Vagina (tissue), 2 donors: ENCODE data around the gene KCNMB2. TPM values are rescaled to one million over a fixed set of nuclear protein-coding genes. Genes with fewer than 3 reads are reported as not detected.

Source experiments
- DNase-seq, 2 donors: peaks; one replicate each; pipeline ENCODE4 v3.0.0-alpha.2; 2017; ENCODE audit errors: extremely low spot score in 2 of 2
- H3K27ac ChIP-seq: fragments of 200-600 bp; sonication (generic); one replicate; pipeline ENCODE4 v1.5.1; 2019
- H3K27me3 ChIP-seq: fragments of 200-600 bp; sonication (generic); one replicate; pipeline ENCODE4 v1.5.1; 2019
- H3K36me3 ChIP-seq, 2 donors: fragments of 200-600 bp; sonication (generic); one replicate each; pipeline ENCODE4 v1.5.1; 2017 to 2019
- H3K4me1 ChIP-seq: fragments of 200-600 bp; sonication (generic); one replicate; pipeline ENCODE4 v1.5.1; 2019
- H3K4me3 ChIP-seq, 2 donors: fragments of 200-600 bp; sonication (generic); 1 replicate in 1 of 2; 2 replicates in 1 of 2; pipeline ENCODE4 v1.5.1; 2016 to 2019
- H3K9me3 ChIP-seq: fragments of 200-600 bp; sonication (generic); one replicate; pipeline ENCODE4 v1.5.1; 2019
- CTCF ChIP-seq, 3 experiments: fragments of 450-650 bp in 2 of 3; fragments of 200-600 bp in 1 of 3; sonication (generic) in 1 of 3; IDR thresholded peaks; one replicate each; pipeline ENCODE4 v1.5.1; 2017 to 2019; ENCODE audit warnings: antibody characterized with exemption in 3 of 3, mild to moderate bottlenecking in 2 of 3, moderate library complexity in 2 of 3
- POLR2A ChIP-seq, 2 donors: fragments of 450-650 bp; IDR thresholded peaks; one replicate each; pipeline ENCODE4 v1.6.1; 2017; ENCODE audit warnings: antibody characterized with exemption in 2 of 2, mild to moderate bottlenecking in 2 of 2, moderate library complexity in 2 of 2
- POLR2AphosphoS5 ChIP-seq, 2 donors: sonication (generic); formaldehyde crosslinking; IDR thresholded peaks; one replicate each; pipeline ENCODE4 v1.9.0; 2017; ENCODE audit warnings: antibody characterized with exemption in 2 of 2, mild to moderate bottlenecking in 2 of 2, low read depth in 1 of 2; ENCODE audit not compliant: insufficient read depth in 1 of 2
- intact Hi-C: fragments of 100-400 bp; cut with DNase I; formaldehyde crosslinking; loops from one replicate; pipeline ENCODE4 v1.15.1; 2023
- total RNA-seq: library from RNA; depleted of rRNA; stranded (reverse); fragments of >200 nt; gene quantifications from one replicate; pipeline ENCODE4 v1.2.3, GENCODE V29; 2016

KCNMB2 gene
- total RNA-seq, 1 donor from 2014 or later, result 1.5 TPM

- Histone ChIP-seq H3K9me3 (no peaks in the 10 kb centered on the region), H3K4me1 (no peaks in the 10 kb centered on the region), H3K36me3 (no peaks in the 10 kb centered on the region), H3K4me3 (no peak overlapping the region), H3K27me3 (no peaks in the 10 kb centered on the region), H3K27ac (no peak overlapping the region)
- no peak for TF ChIP-seq POLR2A (IDR thresholded peaks at IDR 0.05)
- TF ChIP-seq POLR2AphosphoS5 (IDR thresholded peaks at IDR 0.05; ENCODE audit: insufficient read depth in 1 of 2, low read depth in 1 of 2), result no peak
- TF ChIP-seq CTCF (IDR thresholded peaks at IDR 0.05), result no peak
- intact Hi-C loops, result loop anchor here (5.0 kb wide), 1 partner anchor 1068 kb away; no protein-coding TSS in a partner anchor
- DNase-seq, result no peak
Observed at GRCh38 chr3:178718995-178719635, 182.9 kb downstream of the KCNMB2 start.

GRCh38 chr3:178732824-178733223, 196.6 kb downstream of the KCNMB2 start:
- TF ChIP-seq CTCF (IDR thresholded peaks at IDR 0.05) (no peak), POLR2AphosphoS5 (IDR thresholded peaks at IDR 0.05; ENCODE audit: insufficient read depth in 1 of 2, low read depth in 1 of 2) (no peak), POLR2A (IDR thresholded peaks at IDR 0.05) (no peak)
- no peak overlapping the region for H3K27ac ChIP-seq
- intact Hi-C loops, result no loop called here

GRCh38 chr3:178735032-178735674, 198.9 kb downstream of the KCNMB2 start:
- H3K36me3 ChIP-seq, result no peaks in the 10 kb centered on the region
- H3K27ac ChIP-seq, result no peak overlapping the region
- no peaks in the 10 kb centered on the region for H3K4me1 ChIP-seq
- intact Hi-C loops, result no loop called here
- no peaks in the 10 kb centered on the region for H3K9me3 ChIP-seq
- TF ChIP-seq POLR2AphosphoS5 (IDR thresholded peaks at IDR 0.05; ENCODE audit: insufficient read depth in 1 of 2, low read depth in 1 of 2) (no peak), CTCF (IDR thresholded peaks at IDR 0.05) (no peak), POLR2A (IDR thresholded peaks at IDR 0.05) (no peak)
- H3K4me3 ChIP-seq, result no peak overlapping the region
- no peak for DNase-seq
- H3K27me3 ChIP-seq, result no peaks in the 10 kb centered on the region

More at GRCh38 chr3:178732824-178733223, 196.6 kb downstream of the KCNMB2 start:
- Histone ChIP-seq H3K4me1 (no peaks in the 10 kb centered on the region), H3K36me3 (no peaks in the 10 kb centered on the region), H3K4me3 (no peak overlapping the region), H3K27me3 (no peaks in the 10 kb centered on the region), H3K9me3 (no peaks in the 10 kb centered on the region)
- DNase-seq, result no peak

GRCh38 chr3:178736300-178736699, 200.1 kb downstream of the KCNMB2 start:
- Histone ChIP-seq H3K4me1 (no peaks in the 10 kb centered on the region), H3K4me3 (no peak overlapping the region), H3K27me3 (no peaks in the 10 kb centered on the region), H3K27ac (no peak overlapping the region), H3K9me3 (no peaks in the 10 kb centered on the region), H3K36me3 (no peaks in the 10 kb centered on the region)
- TF ChIP-seq POLR2A (IDR thresholded peaks at IDR 0.05) (no peak), CTCF (IDR thresholded peaks at IDR 0.05) (no peak), POLR2AphosphoS5 (IDR thresholded peaks at IDR 0.05; ENCODE audit: insufficient read depth in 1 of 2, low read depth in 1 of 2) (no peak)
- DNase-seq, result no peak
- intact Hi-C loops, result no loop called here

- H3K27me3 ChIP-seq, result no peaks in the 10 kb centered on the region
- no peak for DNase-seq
- no peaks in the 10 kb centered on the region for H3K9me3 ChIP-seq
- intact Hi-C loops, result no loop called here
- H3K36me3 ChIP-seq, result no peaks in the 10 kb centered on the region
- no peak overlapping the region for H3K27ac ChIP-seq
- no peak overlapping the region for H3K4me3 ChIP-seq
- no peak for TF ChIP-seq POLR2A (IDR thresholded peaks at IDR 0.05)
- TF ChIP-seq CTCF (IDR thresholded peaks at IDR 0.05), result no peak
- TF ChIP-seq POLR2AphosphoS5 (IDR thresholded peaks at IDR 0.05; ENCODE audit: insufficient read depth in 1 of 2, low read depth in 1 of 2), result no peak
- H3K4me1 ChIP-seq, result no peaks in the 10 kb centered on the region
Observed at GRCh38 chr3:178739720-178740119, 203.5 kb downstream of the KCNMB2 start.
